ENCODE results near the gene WFIKKN1. TPM values are rescaled to one million over a fixed set of nuclear protein-coding genes. Genes with fewer than 3 reads are reported as not detected.

Gene WFIKKN1
- total RNA-seq, 1 experiment from 2014 or later, result not detected

DNA sequence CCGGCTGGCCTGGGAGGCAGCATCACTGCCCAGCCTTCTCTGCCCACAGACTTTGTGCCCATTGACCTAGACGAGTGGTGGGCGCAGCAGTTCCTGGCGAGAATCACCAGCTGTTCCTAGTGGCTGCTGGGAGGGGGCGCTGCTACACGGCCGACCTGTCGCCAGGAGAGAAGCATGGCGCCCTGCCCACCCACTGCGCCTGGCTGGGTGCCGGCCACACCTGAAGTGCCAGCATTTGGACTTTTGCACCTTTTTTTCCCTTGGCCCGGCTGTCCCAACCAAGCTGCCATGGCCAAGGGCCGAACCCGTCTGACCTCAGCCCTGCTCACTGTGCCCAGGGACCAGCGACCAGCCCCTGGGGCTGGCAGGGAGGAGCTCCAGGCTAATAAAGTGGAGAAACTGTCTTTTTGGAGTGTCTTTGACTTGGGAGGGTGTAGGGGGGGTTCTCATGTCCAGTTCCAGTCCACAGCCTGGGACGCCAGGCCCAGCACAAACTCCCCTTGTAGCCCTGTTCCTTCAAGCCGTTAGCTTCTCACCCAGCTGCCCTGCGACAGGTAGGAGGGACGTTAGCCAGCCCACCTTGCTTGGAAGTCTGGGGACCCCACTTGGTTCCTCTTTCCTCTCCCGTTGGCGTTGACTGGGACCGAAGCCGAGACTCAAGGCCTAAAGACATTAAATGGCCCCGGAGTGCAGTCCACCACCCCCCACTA, 17.4 kb downstream of the WFIKKN1 start:
- H3K4me2 ChIP-seq (ENCODE audit: low read depth, low read length, poor library complexity, severe bottlenecking), result peak overlapping the region; percentile 84
- peak; percentile 86 for DNase-seq
- peaks cover 53% of the 10 kb centered on the region for H3K79me2 ChIP-seq (ENCODE audit: low read length)

GRCh38 chr16:648781-649589, 18.2 kb downstream of the WFIKKN1 start, which contains the start of gene WDR90:
Gene WDR90 (plus strand): TSS chr16:649365. CDS start chr16:649417, 52 bp downstream.
- no peak within 1 kb of the TSS for H2AFZ ChIP-seq (ENCODE audit: low read length)
- H3K9ac ChIP-seq (ENCODE audit: low read length), result peak within 1 kb of the TSS; percentile 97
- peak; percentile 98 for DNase-seq
- H3K4me2 ChIP-seq (ENCODE audit: low read depth, low read length, poor library complexity, severe bottlenecking), result peak within 1 kb of the TSS; percentile 84
- H3K9me2 ChIP-seq (replicated peaks; ENCODE audit: insufficient read depth, low read length), result no peaks in the 10 kb centered on the region
- peaks cover 22% of the 10 kb centered on the region; the same call in 1 of the 2 replicates for H4K20me1 ChIP-seq (ENCODE audit: insufficient read depth, low read depth, low read length)
- H3K27me3 ChIP-seq (ENCODE audit: low read length), result no peaks in the 10 kb centered on the region
- peaks cover 46% of the 10 kb centered on the region for H3K79me2 ChIP-seq (ENCODE audit: low read length)
- peak within 1 kb of the TSS; percentile 80 for H3K27ac ChIP-seq (ENCODE audit: low read length)
- no peaks in the 10 kb centered on the region for H3K9me3 ChIP-seq (ENCODE audit: low read length)
- peak within 1 kb of the TSS; percentile 96 for H3K4me3 ChIP-seq (ENCODE audit: low read length)
- peaks cover 62% of the 10 kb centered on the region for H3K4me1 ChIP-seq (ENCODE audit: low read length)
- peaks cover 3% of the 10 kb centered on the region; the same call in 1 of the 2 replicates for H3K36me3 ChIP-seq (ENCODE audit: insufficient read depth, low read length)

More for the DNA sequence above, 17.4 kb downstream of the WFIKKN1 start:
- Histone ChIP-seq H3K27me3 (ENCODE audit: low read length) (no peaks in the 10 kb centered on the region), H3K4me1 (ENCODE audit: low read length) (peaks cover 70% of the 10 kb centered on the region), H4K20me1 (ENCODE audit: insufficient read depth, low read depth, low read length) (peaks cover 22% of the 10 kb centered on the region; the same call in 1 of the 2 replicates), H2AFZ (ENCODE audit: low read length) (no peak overlapping the region), H3K9ac (ENCODE audit: low read length) (peak overlapping the region; percentile 97), H3K36me3 (ENCODE audit: insufficient read depth, low read length) (peaks cover 3% of the 10 kb centered on the region; the same call in 1 of the 2 replicates), H3K9me2 (replicated peaks; ENCODE audit: insufficient read depth, low read length) (no peaks in the 10 kb centered on the region), H3K9me3 (ENCODE audit: low read length) (no peaks in the 10 kb centered on the region), H3K4me3 (ENCODE audit: low read length) (peak overlapping the region; percentile 96), H3K27ac (ENCODE audit: low read length) (peak overlapping the region; percentile 80)

DNA sequence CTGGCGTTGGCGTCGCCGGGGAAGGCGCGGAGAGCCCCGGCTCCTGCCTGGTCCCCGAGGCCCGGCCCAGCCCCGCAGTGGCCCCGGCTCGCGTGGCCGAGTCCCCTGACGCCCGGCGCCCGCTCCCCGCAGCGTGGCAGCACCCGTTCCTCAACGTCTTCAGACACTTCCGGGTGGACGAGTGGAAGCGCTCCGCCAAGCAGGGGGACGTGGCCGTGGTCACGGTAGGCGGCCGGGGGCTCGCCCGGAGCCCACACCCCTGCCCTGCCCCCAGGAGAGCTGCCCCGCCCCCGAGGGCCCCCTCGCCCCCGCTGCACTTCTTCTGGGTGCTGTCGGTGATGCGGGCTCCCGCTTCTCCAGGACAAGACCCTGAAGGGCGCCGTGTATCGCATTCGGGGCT, 18.8 kb downstream of the WFIKKN1 start:
- peak overlapping the region; percentile 40; the same call in 1 of the 2 replicates for H3K27ac ChIP-seq (ENCODE audit: low read length)
- no peaks in the 10 kb centered on the region for H3K27me3 ChIP-seq (ENCODE audit: low read length)
- 0 out of 2 replicates have a peak, but pooled peaks cover 3% of the 10 kb centered on the region for H3K36me3 ChIP-seq (ENCODE audit: insufficient read depth, low read length)
- peak overlapping the region; percentile 97 for H3K9ac ChIP-seq (ENCODE audit: low read length)
- H3K79me2 ChIP-seq (ENCODE audit: low read length), result peaks cover 39% of the 10 kb centered on the region
- H3K9me2 ChIP-seq (replicated peaks; ENCODE audit: insufficient read depth, low read length), result no peaks in the 10 kb centered on the region
- H3K4me1 ChIP-seq (ENCODE audit: low read length), result peaks cover 56% of the 10 kb centered on the region
- H2AFZ ChIP-seq (ENCODE audit: low read length), result no peak overlapping the region
- peak overlapping the region; percentile 96 for H3K4me3 ChIP-seq (ENCODE audit: low read length)
- peak overlapping the region; percentile 84 for H3K4me2 ChIP-seq (ENCODE audit: low read depth, low read length, poor library complexity, severe bottlenecking)
- peak; percentile 71 for DNase-seq
- no peaks in the 10 kb centered on the region for H3K9me3 ChIP-seq (ENCODE audit: low read length)
- peaks cover 22% of the 10 kb centered on the region; the same call in 1 of the 2 replicates for H4K20me1 ChIP-seq (ENCODE audit: insufficient read depth, low read depth, low read length)

DNA sequence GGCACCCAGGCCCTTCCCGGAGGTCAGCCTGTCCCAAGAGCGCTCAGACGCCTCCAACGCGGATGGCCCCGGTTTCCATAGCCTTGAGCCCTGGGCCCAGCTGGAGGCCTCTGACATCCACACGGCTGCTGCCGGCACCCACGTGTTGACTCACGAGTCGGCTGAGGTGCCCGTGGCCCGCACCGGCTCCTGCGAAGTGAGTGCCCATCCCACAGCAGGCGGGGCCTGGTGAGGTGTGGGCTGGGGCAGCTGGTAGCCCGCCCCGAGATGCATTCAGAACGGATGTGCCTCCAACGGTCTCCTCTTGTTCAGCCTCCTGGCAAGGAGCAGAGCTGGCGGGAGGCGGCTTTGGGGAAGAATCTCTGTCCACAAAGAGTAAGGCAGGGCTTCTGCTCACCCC, 21.1 kb downstream of the WFIKKN1 start:
- no peak overlapping the region for H3K4me2 ChIP-seq (ENCODE audit: low read depth, low read length, poor library complexity, severe bottlenecking)
- H4K20me1 ChIP-seq (ENCODE audit: insufficient read depth, low read depth, low read length), result peaks cover 9% of the 10 kb centered on the region; the same call in 1 of the 2 replicates
- H3K9ac ChIP-seq (ENCODE audit: low read length), result no peak overlapping the region

DNA sequence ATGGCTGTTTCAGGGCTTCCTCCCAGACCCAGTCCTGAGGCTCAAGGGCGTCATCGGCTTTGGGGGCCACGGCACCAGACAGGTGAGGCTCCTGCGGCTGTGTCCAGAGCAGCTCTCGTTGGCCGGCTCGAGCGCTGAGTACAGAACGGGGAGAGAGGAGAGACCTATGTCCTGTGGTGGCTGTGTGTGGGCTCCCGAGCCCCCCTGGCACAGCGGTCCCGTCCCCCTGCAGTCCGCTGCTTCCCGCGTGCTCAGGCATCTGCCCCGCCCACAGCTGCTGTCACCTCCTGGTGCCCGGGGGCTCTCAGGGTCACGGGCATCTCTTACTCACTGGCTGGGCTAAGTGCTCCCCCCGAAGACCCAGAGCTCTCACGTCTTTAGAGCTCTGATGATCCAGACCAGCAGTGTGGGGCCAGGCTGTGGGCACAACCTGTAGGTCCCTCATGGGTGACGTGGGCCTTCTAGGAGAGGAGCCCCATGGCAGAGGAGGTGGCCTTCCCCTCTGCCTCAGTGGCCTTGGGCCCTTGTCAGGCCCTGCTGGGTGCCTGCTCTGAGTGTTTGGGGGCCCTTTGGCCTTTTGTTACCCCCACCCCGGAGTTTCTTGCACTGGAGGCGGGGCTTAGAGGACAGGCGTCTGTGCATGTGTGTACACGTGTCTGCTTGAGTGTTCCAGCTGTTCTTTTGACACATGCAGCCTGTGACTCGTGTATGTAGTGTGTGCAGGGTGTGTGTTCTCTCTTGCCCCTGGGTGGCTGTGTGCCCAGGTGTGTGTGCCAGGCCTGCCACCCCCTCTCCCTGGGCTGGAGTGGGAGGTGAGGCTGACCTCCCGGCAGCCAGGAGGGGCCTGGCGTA, 21.9 kb downstream of the WFIKKN1 start:
- H3K4me2 ChIP-seq (ENCODE audit: low read depth, low read length, poor library complexity, severe bottlenecking), result no peak overlapping the region
- no peaks in the 10 kb centered on the region for H3K27me3 ChIP-seq (ENCODE audit: low read length)
- no peak overlapping the region for H3K4me3 ChIP-seq (ENCODE audit: low read length)
- H2AFZ ChIP-seq (ENCODE audit: low read length), result no peak overlapping the region
- no peaks in the 10 kb centered on the region for H3K9me3 ChIP-seq (ENCODE audit: low read length)
- no peak overlapping the region for H3K9ac ChIP-seq (ENCODE audit: low read length)
- H4K20me1 ChIP-seq (ENCODE audit: insufficient read depth, low read depth, low read length), result peaks cover under 1% of the 10 kb centered on the region; the same call in 1 of the 2 replicates
- no peak overlapping the region for H3K27ac ChIP-seq (ENCODE audit: low read length)
- DNase-seq, result no peak
- peaks cover 16% of the 10 kb centered on the region for H3K79me2 ChIP-seq (ENCODE audit: low read length)
- no peaks in the 10 kb centered on the region for H3K9me2 ChIP-seq (replicated peaks; ENCODE audit: insufficient read depth, low read length)
- peaks cover 27% of the 10 kb centered on the region for H3K4me1 ChIP-seq (ENCODE audit: low read length)
- no peaks in the 10 kb centered on the region for H3K36me3 ChIP-seq (ENCODE audit: insufficient read depth, low read length)

More for the DNA sequence above, 21.1 kb downstream of the WFIKKN1 start:
- Histone ChIP-seq H3K4me1 (ENCODE audit: low read length) (peaks cover 35% of the 10 kb centered on the region), H3K27ac (ENCODE audit: low read length) (no peak overlapping the region), H3K79me2 (ENCODE audit: low read length) (peaks cover 23% of the 10 kb centered on the region), H2AFZ (ENCODE audit: low read length) (no peak overlapping the region), H3K27me3 (ENCODE audit: low read length) (no peaks in the 10 kb centered on the region), H3K36me3 (ENCODE audit: insufficient read depth, low read length) (no peaks in the 10 kb centered on the region), H3K4me3 (ENCODE audit: low read length) (no peak overlapping the region), H3K9me3 (ENCODE audit: low read length) (no peaks in the 10 kb centered on the region), H3K9me2 (replicated peaks; ENCODE audit: insufficient read depth, low read length) (no peaks in the 10 kb centered on the region)
- DNase-seq, result no peak

DNA sequence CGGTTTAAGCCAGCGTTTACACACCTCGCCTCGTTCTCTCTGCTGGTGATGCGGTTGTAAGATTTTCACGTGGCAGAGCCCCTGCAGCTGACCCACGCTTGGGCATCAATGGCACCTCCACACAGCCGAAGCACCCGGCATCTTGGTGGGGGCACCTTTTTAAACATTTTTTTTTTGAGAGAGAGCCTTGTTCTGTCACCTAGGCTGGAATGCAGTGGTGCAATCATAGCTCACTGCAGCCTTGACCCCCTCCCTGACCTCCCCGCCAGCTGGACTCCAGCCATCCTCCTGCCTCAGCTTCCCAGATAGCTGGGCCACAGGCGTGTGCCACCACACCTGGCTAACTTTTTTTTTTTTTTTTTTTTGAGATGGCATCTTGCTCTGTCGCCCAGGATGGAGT, 23.2 kb downstream of the WFIKKN1 start:
- Histone ChIP-seq H3K4me2 (ENCODE audit: low read depth, low read length, poor library complexity, severe bottlenecking) (no peak overlapping the region), H3K36me3 (ENCODE audit: insufficient read depth, low read length) (no peaks in the 10 kb centered on the region), H3K79me2 (ENCODE audit: low read length) (peaks cover 16% of the 10 kb centered on the region), H3K4me1 (ENCODE audit: low read length) (peaks cover 13% of the 10 kb centered on the region), H3K27ac (ENCODE audit: low read length) (no peak overlapping the region), H3K9me2 (replicated peaks; ENCODE audit: insufficient read depth, low read length) (no peaks in the 10 kb centered on the region), H4K20me1 (ENCODE audit: insufficient read depth, low read depth, low read length) (no peaks in the 10 kb centered on the region), H3K4me3 (ENCODE audit: low read length) (no peak overlapping the region), H2AFZ (ENCODE audit: low read length) (no peak overlapping the region), H3K27me3 (ENCODE audit: low read length) (no peaks in the 10 kb centered on the region), H3K9me3 (ENCODE audit: low read length) (no peaks in the 10 kb centered on the region), H3K9ac (ENCODE audit: low read length) (no peak overlapping the region)
- DNase-seq, result no peak

DNA sequence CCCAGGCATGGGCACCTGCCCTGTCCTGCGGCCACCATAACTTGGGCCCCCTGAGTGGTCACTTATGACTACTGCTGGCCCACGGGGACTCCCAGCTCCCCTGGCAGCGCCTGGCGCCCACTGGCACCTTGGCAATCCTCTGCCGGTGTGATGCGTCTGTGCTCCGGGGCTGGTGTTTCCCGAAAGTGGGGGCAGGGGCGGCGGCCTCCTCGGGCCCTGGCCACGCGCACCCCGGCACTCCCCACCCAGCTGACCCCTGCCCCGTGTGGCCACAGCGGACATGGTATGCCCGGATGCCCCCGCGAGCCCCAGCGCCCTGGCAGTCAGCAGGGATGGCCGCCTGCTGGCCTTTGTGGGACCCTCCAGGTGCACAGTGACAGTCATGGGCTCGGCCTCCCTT, 26.7 kb downstream of the WFIKKN1 start:
- Histone ChIP-seq H2AFZ (ENCODE audit: low read length) (no peak overlapping the region), H3K4me3 (ENCODE audit: low read length) (no peak overlapping the region), H3K79me2 (ENCODE audit: low read length) (0 out of 2 replicates have a peak, but pooled peaks cover 3% of the 10 kb centered on the region), H3K36me3 (ENCODE audit: insufficient read depth, low read length) (no peaks in the 10 kb centered on the region), H4K20me1 (ENCODE audit: insufficient read depth, low read depth, low read length) (no peaks in the 10 kb centered on the region), H3K9ac (ENCODE audit: low read length) (no peak overlapping the region), H3K9me2 (replicated peaks; ENCODE audit: insufficient read depth, low read length) (no peaks in the 10 kb centered on the region), H3K9me3 (ENCODE audit: low read length) (no peaks in the 10 kb centered on the region), H3K27ac (ENCODE audit: low read length) (no peak overlapping the region), H3K4me2 (ENCODE audit: low read depth, low read length, poor library complexity, severe bottlenecking) (no peak overlapping the region), H3K27me3 (ENCODE audit: low read length) (no peaks in the 10 kb centered on the region), H3K4me1 (ENCODE audit: low read length) (peaks cover 13% of the 10 kb centered on the region)
- no peak for DNase-seq

Measured in Karpas-422 (cell line).